H9 (cell line): ENCODE data around the gene GRIK4. TPM values are rescaled to one million over a fixed set of nuclear protein-coding genes. Genes with fewer than 3 reads are reported as not detected.

Experiments used
- DNase-seq: peaks from one replicate; pipeline ENCODE4 v3.0.0-alpha.2; 2017
- H2AFZ ChIP-seq: one replicate; pipeline ENCODE4 v1.6.1; 2013; ENCODE audit warnings: mild to moderate bottlenecking, low read length, control low read depth, moderate library complexity
- H2AK5ac ChIP-seq: 2 replicates; pipeline ENCODE4 v1.6.1; 2013; ENCODE audit warnings: low read length, control low read depth, mixed read lengths; ENCODE audit not compliant: insufficient read length
- H2BK120ac ChIP-seq: one replicate; pipeline ENCODE4 v1.6.1; 2013; ENCODE audit warnings: low read depth, mild to moderate bottlenecking, low read length, control low read depth, inconsistent platforms; ENCODE audit not compliant: poor library complexity, severe bottlenecking
- H2BK12ac ChIP-seq: 2 replicates; pipeline ENCODE4 v1.6.1; 2013; ENCODE audit warnings: low read length, control low read depth, mixed read lengths, low read depth; ENCODE audit not compliant: insufficient read length
- H2BK15ac ChIP-seq: 2 replicates; pipeline ENCODE4 v1.6.1; 2013; ENCODE audit warnings: low read depth, low read length, control low read depth
- H2BK20ac ChIP-seq: one replicate; pipeline ENCODE4 v1.6.1; 2013; ENCODE audit warnings: low read depth, mild to moderate bottlenecking, low read length, control low read depth, inconsistent platforms; ENCODE audit not compliant: poor library complexity, severe bottlenecking
- H2BK5ac ChIP-seq: 2 replicates; pipeline ENCODE4 v1.6.1; 2013; ENCODE audit warnings: low read length, control low read depth, mixed read lengths; ENCODE audit not compliant: insufficient read length
- H3K14ac ChIP-seq: 2 replicates; pipeline ENCODE4 v1.6.1; 2013; ENCODE audit warnings: low read length, control low read depth; ENCODE audit not compliant: insufficient read depth
- H3K18ac ChIP-seq: 2 replicates; pipeline ENCODE4 v1.6.1; 2013; ENCODE audit warnings: low read depth, mild to moderate bottlenecking, mixed read lengths, low read length, control low read depth; ENCODE audit not compliant: insufficient read length
- H3K23ac ChIP-seq: 2 replicates; pipeline ENCODE4 v1.6.1; 2013; ENCODE audit warnings: low read length, control low read depth, mixed read lengths, low read depth; ENCODE audit not compliant: insufficient read length
- H3K23me2 ChIP-seq: 2 replicates; pipeline ENCODE4 v1.6.1; 2013; ENCODE audit warnings: low read depth, mild to moderate bottlenecking, mixed read lengths, low read length, control low read depth; ENCODE audit not compliant: insufficient read length, poor library complexity, severe bottlenecking
- H3K27ac ChIP-seq: 2 replicates; pipeline ENCODE4 v1.5.1; 2013; ENCODE audit warnings: low read length, control low read depth, mixed read lengths, low read depth; ENCODE audit not compliant: insufficient read length
- H3K27me3 ChIP-seq: 2 replicates; pipeline ENCODE4 v1.6.1; 2013; ENCODE audit warnings: low read length, control low read depth, inconsistent platforms; ENCODE audit not compliant: insufficient read depth
- H3K4ac ChIP-seq: 2 replicates; pipeline ENCODE4 v1.6.1; 2013; ENCODE audit warnings: low read depth, mild to moderate bottlenecking, control low read depth, inconsistent platforms, low read length, moderate library complexity
- H3K4me1 ChIP-seq: 2 replicates; pipeline ENCODE4 v1.6.1; 2013; ENCODE audit warnings: low read length, control low read depth, inconsistent platforms; ENCODE audit not compliant: insufficient read depth
- H3K4me2 ChIP-seq: 2 replicates; pipeline ENCODE4 v1.6.1; 2013; ENCODE audit warnings: low read length, control low read depth, mixed read lengths; ENCODE audit not compliant: insufficient read length, insufficient read depth
- H3K56ac ChIP-seq: 2 replicates; pipeline ENCODE4 v1.6.1; 2013; ENCODE audit warnings: low read depth, mild to moderate bottlenecking, mixed read lengths, low read length, control low read depth; ENCODE audit not compliant: insufficient read length
- H3K79me1 ChIP-seq: 2 replicates; pipeline ENCODE4 v1.6.1; 2013; ENCODE audit warnings: low read depth, mild to moderate bottlenecking, moderate library complexity, low read length, control low read depth, inconsistent platforms; ENCODE audit not compliant: insufficient read depth, poor library complexity, severe bottlenecking
- H3K79me2 ChIP-seq: 2 replicates; pipeline ENCODE4 v1.6.1; 2013; ENCODE audit warnings: low read length, control low read depth, inconsistent platforms; ENCODE audit not compliant: insufficient read depth
- H3K9ac ChIP-seq: 2 replicates; pipeline ENCODE4 v1.6.1; 2013; ENCODE audit warnings: low read length, control low read depth, mixed read lengths; ENCODE audit not compliant: insufficient read length; ENCODE audit errors: extremely low read depth
- H3K9me3 ChIP-seq: one replicate; pipeline ENCODE4 v1.6.1; 2013; ENCODE audit warnings: low read depth, low read length, inconsistent platforms; ENCODE audit not compliant: control insufficient read depth
- H3T11ph ChIP-seq: one replicate; pipeline ENCODE4 v1.6.1; 2013; ENCODE audit warnings: mild to moderate bottlenecking, low read length, control low read depth, inconsistent platforms
- H4K20me1 ChIP-seq: one replicate; pipeline ENCODE4 v1.6.1; 2013; ENCODE audit not compliant: control insufficient read depth, insufficient read length, insufficient read depth
- H4K5ac ChIP-seq: 2 replicates; pipeline ENCODE4 v1.6.1; 2013; ENCODE audit warnings: low read depth, mild to moderate bottlenecking, mixed read lengths, low read length, control low read depth; ENCODE audit not compliant: insufficient read length
- H4K8ac ChIP-seq: replicated peaks from 2 replicates; pipeline ENCODE4 v1.6.1; 2013; ENCODE audit warnings: low read length, control low read depth, mixed read lengths, low read depth; ENCODE audit not compliant: insufficient read length
- H4K91ac ChIP-seq: 2 replicates; pipeline ENCODE4 v1.6.1; 2013; ENCODE audit warnings: low read depth, mild to moderate bottlenecking, moderate library complexity, mixed read lengths, low read length, control low read depth; ENCODE audit not compliant: insufficient read length
- H3K27ac Mint-ChIP-seq, 3 experiments: 2 replicates in 2 of 3; 3 replicates in 1 of 3; pipeline ENCODE4 v1.8.0; 2020 to 2021; ENCODE audit warnings: mixed read lengths in 3 of 3, mild to moderate bottlenecking in 1 of 3, moderate library complexity in 1 of 3
- H3K27me3 Mint-ChIP-seq: 2 replicates; pipeline ENCODE4 v1.8.0; 2021; ENCODE audit warnings: low read depth, mild to moderate bottlenecking, moderate library complexity, mixed read lengths
- H3K36me3 Mint-ChIP-seq, 3 experiments: 2 replicates in 2 of 3; 3 replicates in 1 of 3; pipeline ENCODE4 v1.8.0; 2020 to 2021; ENCODE audit warnings: low read depth in 3 of 3, mixed read lengths in 3 of 3; ENCODE audit not compliant: insufficient read depth in 1 of 3
- H3K4me1 Mint-ChIP-seq, 2 experiments: 2 replicates each; pipeline ENCODE4 v1.8.0; 2020; ENCODE audit warnings: mixed read lengths in 2 of 2
- H3K4me3 Mint-ChIP-seq, 2 experiments: 2 replicates in 1 of 2; 3 replicates in 1 of 2; pipeline ENCODE4 v1.8.0; 2020 to 2021; ENCODE audit warnings: mild to moderate bottlenecking in 2 of 2, mixed read lengths in 2 of 2, moderate library complexity in 1 of 2
- H3K9me3 Mint-ChIP-seq, 2 experiments: 2 replicates in 1 of 2; 3 replicates in 1 of 2; pipeline ENCODE4 v1.8.0; 2020; ENCODE audit warnings: mild to moderate bottlenecking in 2 of 2, mixed read lengths in 2 of 2, moderate library complexity in 1 of 2
- CTCF ChIP-seq: fragments of 200-600 bp; sonication (generic); conservative IDR thresholded peaks from 3 replicates; pipeline ENCODE4 v1.8.0; 2021; ENCODE audit warnings: antibody characterized with exemption, mild to moderate bottlenecking
- WGBS: extraction: QIAGEN DNeasy Blood & Tissue Kit; methylation state at CpG from one replicate; pipeline ENCODE4 v1.1.7; 2013; ENCODE audit warnings: missing lambda C conversion rate, low lambda C conversion rate, mixed read lengths; ENCODE audit not compliant: insufficient read length; ENCODE audit errors: extremely low coverage; 5-methylcytosine and 5-hydroxymethylcytosine counted together
- total RNA-seq: library from RNA; stranded (reverse); gene quantifications from 2 replicates; pipeline ENCODE4 v1.2.1, GENCODE V29; 2021

Gene GRIK4
- total RNA-seq, 1 experiment from 2014 or later: 2.3 TPM

GRCh38 chr11:120973501-120973900 is 462.0 kb downstream of the GRIK4 start:
- no peak overlapping the region for H3K18ac ChIP-seq
- H3K27ac ChIP-seq: no peak overlapping the region
- no peaks in the 10 kb centered on the region for H3K27me3 ChIP-seq
- no peak overlapping the region for H3K9ac ChIP-seq
- whole genome bisulfite sequencing: no CpG with 5 or more reads among the region's 7 CpGs
- no peaks in the 10 kb centered on the region for H3K36me3 Mint-ChIP-seq
- no peak overlapping the region for H2AK5ac ChIP-seq
- no peak overlapping the region for H3K56ac ChIP-seq
- H3K27me3 Mint-ChIP-seq: peaks cover 2% of the 10 kb centered on the region; the same call in 1 of the 2 replicates
- no peak overlapping the region for H3K27ac Mint-ChIP-seq
- H4K91ac ChIP-seq: no peak overlapping the region
- no peak overlapping the region for H2BK120ac ChIP-seq
- no peaks in the 10 kb centered on the region for H3K9me3 ChIP-seq
- no peak overlapping the region for H3K4ac ChIP-seq
- H2BK12ac ChIP-seq: no peak overlapping the region
- H3K79me2 ChIP-seq: no peaks in the 10 kb centered on the region
- no peaks in the 10 kb centered on the region for H3K23me2 ChIP-seq
- no peak overlapping the region for H3K14ac ChIP-seq
- H3K4me1 ChIP-seq: no peaks in the 10 kb centered on the region
- H2BK15ac ChIP-seq: no peak overlapping the region
- H2BK5ac ChIP-seq: no peak overlapping the region
- H3K79me1 ChIP-seq: no peaks in the 10 kb centered on the region
- H4K8ac ChIP-seq: no peak overlapping the region
- no peak overlapping the region for H2BK20ac ChIP-seq
- no peak for DNase-seq
- no peaks in the 10 kb centered on the region for H3K9me3 Mint-ChIP-seq
- peaks cover 8 to 9% of the 10 kb centered on the region in 2 experiments for H3K4me1 Mint-ChIP-seq
- TF ChIP-seq CTCF: no peak
- H2AFZ ChIP-seq: no peak overlapping the region
- no peak overlapping the region for H3T11ph ChIP-seq
- no peaks in the 10 kb centered on the region for H4K20me1 ChIP-seq
- H3K4me3 Mint-ChIP-seq: no peak overlapping the region
- no peak overlapping the region for H4K5ac ChIP-seq
- H3K23ac ChIP-seq: no peak overlapping the region
- no peak overlapping the region for H3K4me2 ChIP-seq
